ENCODE results near the gene ATP1B1.

ATP1B1 gene

DNA sequence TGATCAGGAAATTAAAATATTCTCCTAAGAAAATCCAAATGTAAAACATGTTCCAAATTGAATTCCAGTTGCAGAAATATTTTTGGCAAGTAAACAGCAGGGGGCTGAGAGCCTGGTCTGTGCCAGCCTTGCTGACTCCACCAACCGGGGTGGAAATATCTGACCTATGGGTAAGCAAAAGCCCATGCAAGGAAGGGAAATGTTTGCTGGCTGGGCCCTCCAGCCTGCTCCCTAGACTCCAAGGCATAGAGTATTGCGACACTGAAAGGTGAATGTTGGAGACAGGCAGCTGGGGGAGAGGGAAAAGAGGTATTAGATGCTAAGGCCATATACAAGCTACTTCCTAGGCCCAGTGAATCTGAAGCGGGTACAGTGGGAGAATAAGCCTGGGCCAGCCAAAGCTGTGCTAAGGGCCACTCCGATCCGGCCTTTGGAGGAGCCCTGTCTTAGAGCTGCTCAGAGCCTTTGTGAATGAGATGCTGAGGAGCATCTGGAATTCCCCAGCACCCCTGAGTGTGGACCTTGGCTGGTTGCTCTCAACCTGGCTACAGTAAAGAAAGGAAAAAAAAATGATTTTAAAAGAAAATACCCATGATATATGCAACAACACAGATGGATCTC lies 24.9 kb upstream of the ATP1B1 start:
- H3K4me3 ChIP-seq (ENCODE audit: low read depth, low read length), result no peak overlapping the region
- DNase-seq (ENCODE audit: low read depth), result no peak
- TF ChIP-seq, protein P1, sequence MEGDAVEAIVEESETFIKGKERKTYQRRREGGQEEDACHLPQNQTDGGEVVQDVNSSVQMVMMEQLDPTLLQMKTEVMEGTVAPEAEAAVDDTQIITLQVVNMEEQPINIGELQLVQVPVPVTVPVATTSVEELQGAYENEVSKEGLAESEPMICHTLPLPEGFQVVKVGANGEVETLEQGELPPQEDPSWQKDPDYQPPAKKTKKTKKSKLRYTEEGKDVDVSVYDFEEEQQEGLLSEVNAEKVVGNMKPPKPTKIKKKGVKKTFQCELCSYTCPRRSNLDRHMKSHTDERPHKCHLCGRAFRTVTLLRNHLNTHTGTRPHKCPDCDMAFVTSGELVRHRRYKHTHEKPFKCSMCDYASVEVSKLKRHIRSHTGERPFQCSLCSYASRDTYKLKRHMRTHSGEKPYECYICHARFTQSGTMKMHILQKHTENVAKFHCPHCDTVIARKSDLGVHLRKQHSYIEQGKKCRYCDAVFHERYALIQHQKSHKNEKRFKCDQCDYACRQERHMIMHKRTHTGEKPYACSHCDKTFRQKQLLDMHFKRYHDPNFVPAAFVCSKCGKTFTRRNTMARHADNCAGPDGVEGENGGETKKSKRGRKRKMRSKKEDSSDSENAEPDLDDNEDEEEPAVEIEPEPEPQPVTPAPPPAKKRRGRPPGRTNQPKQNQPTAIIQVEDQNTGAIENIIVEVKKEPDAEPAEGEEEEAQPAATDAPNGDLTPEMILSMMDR (IDR thresholded peaks at IDR 0.05; ENCODE audit: low read depth, low read length), result no peak
- TF ChIP-seq POLR2A (IDR thresholded peaks at IDR 0.05; ENCODE audit: extremely low read depth, insufficient read length), result no peak
- no peak for TF ChIP-seq MYC (IDR thresholded peaks at IDR 0.05; ENCODE audit: low read depth, low read length)
- TF ChIP-seq, protein P2, sequence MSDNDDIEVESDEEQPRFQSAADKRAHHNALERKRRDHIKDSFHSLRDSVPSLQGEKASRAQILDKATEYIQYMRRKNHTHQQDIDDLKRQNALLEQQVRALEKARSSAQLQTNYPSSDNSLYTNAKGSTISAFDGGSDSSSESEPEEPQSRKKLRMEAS (IDR thresholded peaks at IDR 0.05; ENCODE audit: low read depth, low read length), result no peak

DNA sequence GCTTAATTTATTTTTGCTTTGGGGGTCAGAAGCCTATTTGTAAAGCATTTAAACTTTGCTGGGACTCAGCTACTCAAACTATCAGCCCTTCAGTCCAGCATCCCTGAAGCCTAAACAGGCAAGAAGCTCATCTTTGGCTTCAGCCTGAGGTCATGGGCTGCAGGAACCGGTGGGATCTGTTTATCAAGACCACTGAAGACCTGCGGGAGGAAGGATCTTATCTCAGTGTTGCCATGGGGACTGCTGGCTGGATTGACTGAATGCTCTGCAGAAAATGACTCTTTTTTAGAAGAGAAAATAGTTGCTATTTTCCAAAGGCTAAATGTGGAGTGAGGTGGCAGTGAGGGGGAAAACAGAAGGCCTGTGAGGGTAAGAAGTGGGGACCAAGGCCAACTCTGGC lies 20.6 kb upstream of the ATP1B1 start:
- TF ChIP-seq MYC (IDR thresholded peaks at IDR 0.05; ENCODE audit: low read depth, low read length) (no peak), POLR2A (IDR thresholded peaks at IDR 0.05; ENCODE audit: extremely low read depth, insufficient read length) (no peak)
- TF ChIP-seq, protein P2 (IDR thresholded peaks at IDR 0.05; ENCODE audit: low read depth, low read length), result no peak
- TF ChIP-seq, protein P1 (IDR thresholded peaks at IDR 0.05; ENCODE audit: low read depth, low read length), result no peak
- DNase-seq (ENCODE audit: low read depth), result no peak
- no peak overlapping the region for H3K4me3 ChIP-seq (ENCODE audit: low read depth, low read length)

DNA sequence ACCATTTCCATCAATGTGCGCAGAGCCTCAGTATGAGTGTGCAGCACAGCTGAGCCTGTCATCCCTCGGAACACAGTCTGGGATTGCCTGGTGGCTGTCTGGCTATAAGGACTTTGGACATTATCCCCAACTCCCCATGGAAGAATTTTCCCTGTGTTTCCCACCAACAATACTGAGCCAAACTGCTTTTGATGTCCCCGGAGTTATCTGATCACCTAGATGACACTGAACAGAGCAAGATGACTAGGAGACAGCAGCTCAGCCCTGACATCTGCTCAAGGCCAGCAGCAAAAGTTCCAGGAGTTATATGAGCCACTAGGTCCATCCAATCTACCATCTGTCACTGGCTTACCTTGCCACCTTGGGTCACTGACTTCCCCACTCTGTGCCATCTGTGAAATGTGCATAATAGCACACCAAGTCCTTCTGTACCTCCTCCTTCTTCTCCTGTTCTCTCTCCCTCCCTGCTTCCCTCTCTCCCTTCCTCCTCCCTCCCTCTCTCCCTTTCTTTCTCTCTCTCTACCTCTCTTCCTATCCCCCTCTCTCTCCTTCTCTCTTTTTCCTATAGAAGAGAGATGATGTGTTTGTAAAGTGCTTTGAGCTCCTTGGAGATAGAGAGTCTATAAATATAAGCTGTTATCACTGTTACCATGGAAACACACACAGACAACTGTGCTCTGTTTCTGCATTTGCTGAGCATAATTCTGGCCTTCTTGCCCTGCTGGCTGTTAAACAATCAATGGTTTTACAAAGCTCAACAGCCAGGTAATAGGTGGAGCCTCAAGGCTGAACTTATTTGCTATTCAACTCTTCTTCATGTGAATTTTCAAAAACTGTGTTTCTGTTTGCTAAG lies 19.7 kb upstream of the ATP1B1 start:
- no peak for DNase-seq (ENCODE audit: low read depth)
- no peak overlapping the region for H3K4me3 ChIP-seq (ENCODE audit: low read depth, low read length)
- TF ChIP-seq, protein P2 (IDR thresholded peaks at IDR 0.05; ENCODE audit: low read depth, low read length), result no peak
- TF ChIP-seq MYC (IDR thresholded peaks at IDR 0.05; ENCODE audit: low read depth, low read length) (no peak), POLR2A (IDR thresholded peaks at IDR 0.05; ENCODE audit: extremely low read depth, insufficient read length) (no peak)
- TF ChIP-seq, protein P1 (IDR thresholded peaks at IDR 0.05; ENCODE audit: low read depth, low read length), result no peak

DNA sequence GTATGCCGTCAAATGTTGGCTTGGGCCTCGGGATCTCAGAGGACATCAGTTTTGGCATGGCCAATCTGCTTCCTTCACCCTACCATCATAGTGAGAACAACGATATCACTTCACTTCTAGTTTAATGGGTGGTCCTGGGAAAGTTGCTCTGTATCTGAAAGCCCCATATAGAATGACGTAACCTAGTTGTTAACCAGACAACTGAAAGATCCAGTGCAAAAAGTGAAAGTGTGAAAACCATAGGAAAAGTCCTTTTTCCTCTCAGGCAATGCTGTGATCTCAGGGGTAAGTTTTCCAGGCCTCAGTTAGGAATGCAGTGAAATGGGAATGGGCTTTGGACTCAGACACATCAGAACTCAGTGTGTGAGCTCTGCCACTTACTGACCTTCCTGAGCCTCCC lies 18.6 kb upstream of the ATP1B1 start:
- TF ChIP-seq, protein P2 (IDR thresholded peaks at IDR 0.05; ENCODE audit: low read depth, low read length), result no peak
- TF ChIP-seq, protein P1 (IDR thresholded peaks at IDR 0.05; ENCODE audit: low read depth, low read length), result no peak
- no peak for TF ChIP-seq MYC (IDR thresholded peaks at IDR 0.05; ENCODE audit: low read depth, low read length)
- TF ChIP-seq POLR2A (IDR thresholded peaks at IDR 0.05; ENCODE audit: extremely low read depth, insufficient read length), result no peak
- DNase-seq (ENCODE audit: low read depth), result no peak
- no peak overlapping the region for H3K4me3 ChIP-seq (ENCODE audit: low read depth, low read length)

DNA sequence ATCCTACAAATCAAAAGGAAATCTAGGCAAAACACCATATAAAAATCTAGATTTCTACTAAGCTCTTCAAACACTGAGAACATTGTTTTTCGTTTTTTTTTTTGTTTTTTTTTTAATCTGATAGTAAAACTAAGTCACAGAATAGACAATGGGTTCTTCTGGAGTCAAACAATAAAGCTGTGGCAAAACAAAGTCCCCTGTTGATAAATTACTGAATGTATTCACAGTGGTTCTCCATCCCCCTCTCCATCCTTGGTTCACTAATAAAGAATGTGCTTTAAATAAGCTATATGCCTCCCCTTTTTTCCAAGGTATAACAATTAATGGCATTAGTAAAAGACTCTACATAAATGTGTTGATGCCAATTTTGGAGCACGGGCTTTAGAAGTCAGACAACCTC lies 16.7 kb upstream of the ATP1B1 start:
- DNase-seq (ENCODE audit: low read depth), result no peak
- TF ChIP-seq MYC (IDR thresholded peaks at IDR 0.05; ENCODE audit: low read depth, low read length), result no peak
- TF ChIP-seq, protein P1 (IDR thresholded peaks at IDR 0.05; ENCODE audit: low read depth, low read length), result no peak
- no peak for TF ChIP-seq POLR2A (IDR thresholded peaks at IDR 0.05; ENCODE audit: extremely low read depth, insufficient read length)
- TF ChIP-seq, protein P2 (IDR thresholded peaks at IDR 0.05; ENCODE audit: low read depth, low read length), result no peak
- H3K4me3 ChIP-seq (ENCODE audit: low read depth, low read length), result no peak overlapping the region

Measured in NB4 (cell line).